SK-N-SH (cell line): ENCODE results near the gene NTMT1.

ENCODE experiments used
- CHD2 ChIP-seq: fragments of 150-350 bp; IDR thresholded peaks from 2 replicates; pipeline ENCODE4 v1.6.1; 2018; ENCODE audit warnings: low read length; ENCODE audit not compliant: partially characterized antibody
- EZH2phosphoT487 ChIP-seq: fragments of 200-600 bp; sonication (generic); IDR thresholded peaks from 2 replicates; pipeline ENCODE4 v1.6.1; 2017; ENCODE audit warnings: low read depth, mixed run types, mild to moderate bottlenecking, antibody characterized with exemption, moderate library complexity, borderline replicate concordance
- FOXM1 ChIP-seq: IDR thresholded peaks from 2 replicates; pipeline ENCODE4 v1.4.0; 2012; ENCODE audit warnings: low read depth, mild to moderate bottlenecking
- MXI1 ChIP-seq: IDR thresholded peaks from 2 replicates; pipeline ENCODE4 v1.6.1; 2012; ENCODE audit warnings: mild to moderate bottlenecking, low read depth, low read length, improper control_type of control experiment
- POLR2AphosphoS5 ChIP-seq: IDR thresholded peaks from 2 replicates; pipeline ENCODE4 v1.6.1; 2012; ENCODE audit warnings: low read depth, low read length
- RCOR1 ChIP-seq: fragments of 150-350 bp; IDR thresholded peaks from 2 replicates; pipeline ENCODE4 v1.6.1; 2017; ENCODE audit warnings: antibody characterized with exemption, low read length
- SMC3 ChIP-seq: IDR thresholded peaks from 2 replicates; pipeline ENCODE4 v1.6.1; 2012; ENCODE audit warnings: low read depth, low read length, improper control_type of control experiment
- TAF1 ChIP-seq: IDR thresholded peaks from 2 replicates; pipeline ENCODE4 v1.6.1; 2012; ENCODE audit warnings: low read depth, mild to moderate bottlenecking, low read length, moderate library complexity, borderline replicate concordance
- TCF12 ChIP-seq: IDR thresholded peaks from 2 replicates; pipeline ENCODE4 v1.4.0; 2012
- YY1 ChIP-seq: IDR thresholded peaks from 2 replicates; pipeline ENCODE4 v1.4.0; 2012; ENCODE audit warnings: low read depth, mild to moderate bottlenecking
- TF ChIP-seq, protein P1 (sequence below): fragments of 200-600 bp; sonication (generic); IDR thresholded peaks from 2 replicates; pipeline ENCODE4 v1.6.1; 2017; ENCODE audit warnings: antibody characterized with exemption, mild to moderate bottlenecking, moderate library complexity
- TF ChIP-seq, protein P2 (sequence below): fragments of 150-350 bp; IDR thresholded peaks from 2 replicates; pipeline ENCODE4 v1.6.1; 2017; ENCODE audit warnings: antibody characterized with exemption, low read length, low read depth, borderline replicate concordance
- TF ChIP-seq, protein P3 (sequence below): IDR thresholded peaks from 2 replicates; pipeline ENCODE4 v1.6.1; 2012; ENCODE audit warnings: mild to moderate bottlenecking, low read depth, low read length, moderate library complexity
- TF ChIP-seq, protein P4 (sequence below): IDR thresholded peaks from 2 replicates; pipeline ENCODE4 v1.4.0; 2012; ENCODE audit warnings: low read depth

DNA sequence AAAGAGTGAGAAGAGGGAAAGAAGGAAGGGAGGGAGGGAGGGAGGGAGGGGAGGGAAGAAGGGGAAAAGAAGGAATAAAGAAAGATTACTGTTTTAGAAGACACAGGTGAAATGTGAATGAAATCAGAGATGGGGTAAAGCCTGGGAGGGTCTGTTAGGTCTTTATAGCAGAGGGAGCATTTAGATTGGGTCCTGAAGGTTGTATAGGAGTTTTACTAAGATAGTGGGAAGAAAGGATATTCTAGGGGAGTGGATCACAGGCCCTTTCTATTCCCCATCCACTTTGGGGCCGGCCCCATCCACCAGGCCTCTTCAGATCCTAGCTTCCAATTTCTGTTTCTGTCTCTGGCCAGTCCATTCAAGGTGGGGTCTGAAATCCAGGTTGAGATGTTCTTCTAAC, 40.6 kb upstream of the NTMT1 start:
- TF ChIP-seq, protein P1, sequence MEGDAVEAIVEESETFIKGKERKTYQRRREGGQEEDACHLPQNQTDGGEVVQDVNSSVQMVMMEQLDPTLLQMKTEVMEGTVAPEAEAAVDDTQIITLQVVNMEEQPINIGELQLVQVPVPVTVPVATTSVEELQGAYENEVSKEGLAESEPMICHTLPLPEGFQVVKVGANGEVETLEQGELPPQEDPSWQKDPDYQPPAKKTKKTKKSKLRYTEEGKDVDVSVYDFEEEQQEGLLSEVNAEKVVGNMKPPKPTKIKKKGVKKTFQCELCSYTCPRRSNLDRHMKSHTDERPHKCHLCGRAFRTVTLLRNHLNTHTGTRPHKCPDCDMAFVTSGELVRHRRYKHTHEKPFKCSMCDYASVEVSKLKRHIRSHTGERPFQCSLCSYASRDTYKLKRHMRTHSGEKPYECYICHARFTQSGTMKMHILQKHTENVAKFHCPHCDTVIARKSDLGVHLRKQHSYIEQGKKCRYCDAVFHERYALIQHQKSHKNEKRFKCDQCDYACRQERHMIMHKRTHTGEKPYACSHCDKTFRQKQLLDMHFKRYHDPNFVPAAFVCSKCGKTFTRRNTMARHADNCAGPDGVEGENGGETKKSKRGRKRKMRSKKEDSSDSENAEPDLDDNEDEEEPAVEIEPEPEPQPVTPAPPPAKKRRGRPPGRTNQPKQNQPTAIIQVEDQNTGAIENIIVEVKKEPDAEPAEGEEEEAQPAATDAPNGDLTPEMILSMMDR = no peak
- TF ChIP-seq TAF1 = no peak
- TF ChIP-seq, protein P2, sequence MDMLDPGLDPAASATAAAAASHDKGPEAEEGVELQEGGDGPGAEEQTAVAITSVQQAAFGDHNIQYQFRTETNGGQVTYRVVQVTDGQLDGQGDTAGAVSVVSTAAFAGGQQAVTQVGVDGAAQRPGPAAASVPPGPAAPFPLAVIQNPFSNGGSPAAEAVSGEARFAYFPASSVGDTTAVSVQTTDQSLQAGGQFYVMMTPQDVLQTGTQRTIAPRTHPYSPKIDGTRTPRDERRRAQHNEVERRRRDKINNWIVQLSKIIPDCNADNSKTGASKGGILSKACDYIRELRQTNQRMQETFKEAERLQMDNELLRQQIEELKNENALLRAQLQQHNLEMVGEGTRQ = no peak
- TF ChIP-seq, protein P3, sequence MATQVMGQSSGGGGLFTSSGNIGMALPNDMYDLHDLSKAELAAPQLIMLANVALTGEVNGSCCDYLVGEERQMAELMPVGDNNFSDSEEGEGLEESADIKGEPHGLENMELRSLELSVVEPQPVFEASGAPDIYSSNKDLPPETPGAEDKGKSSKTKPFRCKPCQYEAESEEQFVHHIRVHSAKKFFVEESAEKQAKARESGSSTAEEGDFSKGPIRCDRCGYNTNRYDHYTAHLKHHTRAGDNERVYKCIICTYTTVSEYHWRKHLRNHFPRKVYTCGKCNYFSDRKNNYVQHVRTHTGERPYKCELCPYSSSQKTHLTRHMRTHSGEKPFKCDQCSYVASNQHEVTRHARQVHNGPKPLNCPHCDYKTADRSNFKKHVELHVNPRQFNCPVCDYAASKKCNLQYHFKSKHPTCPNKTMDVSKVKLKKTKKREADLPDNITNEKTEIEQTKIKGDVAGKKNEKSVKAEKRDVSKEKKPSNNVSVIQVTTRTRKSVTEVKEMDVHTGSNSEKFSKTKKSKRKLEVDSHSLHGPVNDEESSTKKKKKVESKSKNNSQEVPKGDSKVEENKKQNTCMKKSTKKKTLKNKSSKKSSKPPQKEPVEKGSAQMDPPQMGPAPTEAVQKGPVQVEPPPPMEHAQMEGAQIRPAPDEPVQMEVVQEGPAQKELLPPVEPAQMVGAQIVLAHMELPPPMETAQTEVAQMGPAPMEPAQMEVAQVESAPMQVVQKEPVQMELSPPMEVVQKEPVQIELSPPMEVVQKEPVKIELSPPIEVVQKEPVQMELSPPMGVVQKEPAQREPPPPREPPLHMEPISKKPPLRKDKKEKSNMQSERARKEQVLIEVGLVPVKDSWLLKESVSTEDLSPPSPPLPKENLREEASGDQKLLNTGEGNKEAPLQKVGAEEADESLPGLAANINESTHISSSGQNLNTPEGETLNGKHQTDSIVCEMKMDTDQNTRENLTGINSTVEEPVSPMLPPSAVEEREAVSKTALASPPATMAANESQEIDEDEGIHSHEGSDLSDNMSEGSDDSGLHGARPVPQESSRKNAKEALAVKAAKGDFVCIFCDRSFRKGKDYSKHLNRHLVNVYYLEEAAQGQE = no peak
- no peak for TF ChIP-seq SMC3
- TF ChIP-seq FOXM1 = no peak
- TF ChIP-seq RCOR1 = no peak
- TF ChIP-seq YY1 = no peak
- no peak for TF ChIP-seq POLR2AphosphoS5
- TF ChIP-seq TCF12 = no peak
- TF ChIP-seq CHD2 = no peak
- TF ChIP-seq MXI1 = no peak
- TF ChIP-seq EZH2phosphoT487 = no peak
- TF ChIP-seq, protein P4, sequence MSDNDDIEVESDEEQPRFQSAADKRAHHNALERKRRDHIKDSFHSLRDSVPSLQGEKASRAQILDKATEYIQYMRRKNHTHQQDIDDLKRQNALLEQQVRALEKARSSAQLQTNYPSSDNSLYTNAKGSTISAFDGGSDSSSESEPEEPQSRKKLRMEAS = no peak
